H1 (cell line): Measurements from ENCODE around the gene ZSWIM6. TPM values are rescaled to one million over a fixed set of nuclear protein-coding genes. Genes with fewer than 3 reads are reported as not detected.

Experiments used
- CTCF ChIA-PET: fragments of 300-600 bp; sonication (Branson Sonifier 250); formaldehyde crosslinking; loops from one replicate; lab custom pipeline; 2021; ENCODE audit not compliant: partially characterized antibody; lab: Charles Lee
- POLR2A ChIA-PET: fragments of 300-600 bp; sonication (Branson Sonifier 250); formaldehyde crosslinking; loops from one replicate; lab custom pipeline; 2021; ENCODE audit warnings: inconsistent platforms; ENCODE audit not compliant: partially characterized antibody; lab: Charles Lee
- DNase-seq, 2 experiments: peaks; one replicate each; pipeline versions ENCODE4 v3.0.0 to v3.0.0-alpha.2; 2010 to 2022; ENCODE audit warnings: low spot score in 2 of 2, low read depth in 1 of 2, mixed read lengths in 1 of 2
- FAIRE-seq: peaks from 2 replicates; lab custom pipeline; 2011; peaks lifted over from hg19 to GRCh38; lab: Jason Lieb, UNC
- H2AFZ ChIP-seq: 2 replicates; pipeline ENCODE4 v1.8.1; 2012; ENCODE audit warnings: low read length, inconsistent platforms
- H2AK5ac ChIP-seq: 2 replicates; pipeline ENCODE4 v1.6.1; 2013; ENCODE audit warnings: low read depth, low read length
- H2BK120ac ChIP-seq: replicated peaks from 2 replicates; pipeline ENCODE3; 2013; ENCODE audit warnings: low read depth, low read length, inconsistent platforms
- H2BK12ac ChIP-seq: 2 replicates; pipeline ENCODE4 v1.6.1; 2013; ENCODE audit warnings: low read depth, low read length
- H2BK15ac ChIP-seq: 2 replicates; pipeline ENCODE4 v1.6.1; 2013; ENCODE audit warnings: low read length
- H2BK20ac ChIP-seq: 2 replicates; pipeline ENCODE4 v1.6.1; 2013; ENCODE audit warnings: low read length
- H2BK5ac ChIP-seq: 2 replicates; pipeline ENCODE4 v1.6.1; 2013; ENCODE audit warnings: low read depth, low read length
- H3K14ac ChIP-seq: 2 replicates; pipeline ENCODE4 v1.6.1; 2013; ENCODE audit warnings: inconsistent platforms; ENCODE audit not compliant: insufficient read length
- H3K18ac ChIP-seq: 2 replicates; pipeline ENCODE4 v1.6.1; 2013; ENCODE audit warnings: low read length; ENCODE audit errors: extremely low read depth
- H3K23ac ChIP-seq: 2 replicates; pipeline ENCODE4 v1.6.1; 2013; ENCODE audit warnings: inconsistent platforms; ENCODE audit not compliant: insufficient read length
- H3K23me2 ChIP-seq: 2 replicates; pipeline ENCODE4 v1.6.1; 2013; ENCODE audit warnings: low read depth, low read length
- H3K27ac ChIP-seq: 2 replicates; pipeline ENCODE4 v1.6.1; 2011; ENCODE audit warnings: low read depth, low read length, inconsistent platforms
- H3K27me3 ChIP-seq, 4 experiments: replicated peaks in 1 of 4; 1 replicate in 1 of 4; 2 replicates in 3 of 4; pipeline versions ENCODE4 v1.6.1 to v1.8.1; 2011 to 2013; ENCODE audit warnings: low read length in 3 of 4, mild to moderate bottlenecking in 3 of 4, inconsistent platforms in 2 of 4, mixed read lengths in 2 of 4, moderate library complexity in 1 of 4; ENCODE audit not compliant: control insufficient read depth in 3 of 4, insufficient read depth in 3 of 4; ENCODE audit errors: extremely low read depth in 1 of 4
- H3K36me3 ChIP-seq, 4 experiments: 2 replicates each; pipeline versions ENCODE4 v1.6.1 to v1.8.1; 2011 to 2013; ENCODE audit warnings: mild to moderate bottlenecking in 4 of 4, low read length in 3 of 4, moderate library complexity in 2 of 4, control low read depth in 1 of 4, inconsistent platforms in 1 of 4; ENCODE audit not compliant: insufficient read depth in 4 of 4, control insufficient read depth in 2 of 4
- H3K4ac ChIP-seq: replicated peaks from 2 replicates; pipeline ENCODE3; 2013; ENCODE audit warnings: low read length, low read depth, mixed read lengths, inconsistent platforms; ENCODE audit not compliant: insufficient read length
- H3K4me1 ChIP-seq, 4 experiments: replicated peaks in 1 of 4; 1 replicate in 1 of 4; 2 replicates in 3 of 4; pipeline versions ENCODE4 v1.6.1 to v1.8.1; 2011 to 2013; ENCODE audit warnings: low read length in 3 of 4, inconsistent platforms in 2 of 4, mixed read lengths in 1 of 4; ENCODE audit not compliant: insufficient read depth in 4 of 4, control insufficient read depth in 3 of 4
- H3K4me2 ChIP-seq, 2 experiments: 2 replicates each; pipeline versions ENCODE4 v1.6.1 to v1.8.1; 2011 to 2013; ENCODE audit warnings: low read depth in 2 of 2, low read length in 2 of 2, control low read depth in 1 of 2, inconsistent platforms in 1 of 2, mild to moderate bottlenecking in 1 of 2; ENCODE audit not compliant: insufficient read depth in 1 of 2
- H3K4me3 ChIP-seq, 4 experiments: fragments of 200-600, 300-600 bp in 1 of 4; sonication (generic), shearing (Covaris generic), sonication (Bioruptor Twin) in 1 of 4; 2 replicates each; pipeline versions ENCODE4 v1.5.1 to v1.8.1; 2011 to 2016; ENCODE audit warnings: low read length in 4 of 4, low read depth in 3 of 4, control low read depth in 2 of 4, inconsistent platforms in 2 of 4, mild to moderate bottlenecking in 2 of 4, mixed read lengths in 1 of 4, moderate library complexity in 1 of 4; ENCODE audit not compliant: insufficient read depth in 2 of 4; ENCODE audit errors: extremely low read depth in 1 of 4
- H3K56ac ChIP-seq: replicated peaks from 2 replicates; pipeline ENCODE3; 2013; ENCODE audit warnings: low read depth, mild to moderate bottlenecking, mixed read lengths, low read length, inconsistent platforms; ENCODE audit not compliant: insufficient read length
- H3K79me1 ChIP-seq: 2 replicates; pipeline ENCODE4 v1.6.1; 2013; ENCODE audit warnings: low read depth, low read length, control low read depth
- H3K79me2 ChIP-seq, 2 experiments: 2 replicates each; pipeline versions ENCODE4 v1.6.1 to v1.8.1; 2012 to 2013; ENCODE audit warnings: low read length in 2 of 2, mild to moderate bottlenecking in 2 of 2, inconsistent platforms in 1 of 2; ENCODE audit not compliant: insufficient read depth in 2 of 2, control insufficient read depth in 1 of 2
- H3K9ac ChIP-seq, 4 experiments: replicated peaks in 1 of 4; 1 replicate in 1 of 4; 2 replicates in 3 of 4; pipeline versions ENCODE4 v1.6.1 to v1.8.1; 2011 to 2013; ENCODE audit warnings: low read depth in 3 of 4, low read length in 3 of 4, control low read depth in 2 of 4, mild to moderate bottlenecking in 2 of 4, moderate library complexity in 2 of 4, inconsistent platforms in 1 of 4; ENCODE audit errors: extremely low read depth in 1 of 4
- H3K9me3 ChIP-seq, 2 experiments: 2 replicates each; pipeline versions ENCODE4 v1.6.1 to v1.8.1; 2012 to 2013; ENCODE audit warnings: mild to moderate bottlenecking in 2 of 2, moderate library complexity in 2 of 2, control low read depth in 1 of 2, inconsistent platforms in 1 of 2, low read depth in 1 of 2, low read length in 1 of 2, mixed read lengths in 1 of 2; ENCODE audit not compliant: insufficient read depth in 2 of 2
- H4K20me1 ChIP-seq, 2 experiments: replicated peaks in 1 of 2; 2 replicates each; pipeline versions ENCODE3 to v1.8.1; 2011 to 2013; ENCODE audit warnings: inconsistent platforms in 2 of 2, low read length in 2 of 2, mild to moderate bottlenecking in 1 of 2; ENCODE audit not compliant: insufficient read depth in 2 of 2, control insufficient read depth in 1 of 2
- H4K5ac ChIP-seq: 2 replicates; pipeline ENCODE4 v1.6.1; 2013; ENCODE audit warnings: low read length, low read depth, mixed read lengths, inconsistent platforms; ENCODE audit not compliant: insufficient read length
- H4K8ac ChIP-seq: 2 replicates; pipeline ENCODE4 v1.8.0; 2013; ENCODE audit warnings: mild to moderate bottlenecking, moderate library complexity, low read length, inconsistent platforms; ENCODE audit not compliant: insufficient read depth; ENCODE audit errors: extremely low read depth
- H4K91ac ChIP-seq: replicated peaks from 2 replicates; pipeline ENCODE3; 2013; ENCODE audit warnings: low read length, mixed read lengths, inconsistent platforms; ENCODE audit not compliant: insufficient read length
- ASH2L ChIP-seq: fragments of 200-600, 300-600 bp; sonication (generic); IDR thresholded peaks from one replicate; pipeline ENCODE4 v1.7.1; 2017; ENCODE audit warnings: low read length
- BRCA1 ChIP-seq: IDR thresholded peaks from 2 replicates; pipeline ENCODE4 v1.6.1; 2012; ENCODE audit warnings: low read depth, low read length, improper control_type of control experiment
- MAFK ChIP-seq: IDR thresholded peaks from 2 replicates; pipeline ENCODE4 v1.6.1; 2012; ENCODE audit warnings: low read depth, mild to moderate bottlenecking, improper control_type of control experiment, low read length
- NANOG ChIP-seq: IDR thresholded peaks from 2 replicates; pipeline ENCODE4 v1.6.1; 2011; ENCODE audit warnings: low read length, low read depth, mild to moderate bottlenecking, inconsistent platforms; ENCODE audit not compliant: insufficient read depth, poor library complexity, severe bottlenecking
- RBBP5 ChIP-seq: IDR thresholded peaks from 2 replicates; pipeline ENCODE4 v1.7.1; 2012; ENCODE audit warnings: low read depth, mild to moderate bottlenecking, inconsistent platforms, low read length, moderate library complexity, borderline replicate concordance
- WGBS, 2 experiments: shearing (Covaris generic) in 1 of 2; methylation state at CpG; one replicate each; pipeline versions ENCODE4 v1.1.6 to v1.1.7; 2013 to 2015; ENCODE audit warnings: low lambda C conversion rate in 2 of 2, mixed read lengths in 2 of 2, inconsistent platforms in 1 of 2, low coverage in 1 of 2, missing lambda C conversion rate in 1 of 2; ENCODE audit not compliant: insufficient replicate concordance in 2 of 2, insufficient coverage in 1 of 2, insufficient read length in 1 of 2; ENCODE audit errors: extremely low coverage in 1 of 2, missing lambda C conversion rate in 1 of 2; 5-methylcytosine and 5-hydroxymethylcytosine counted together
- polyA plus RNA-seq, 7 experiments: library from polyadenylated mRNA; depleted of rRNA in 3 of 7; stranded (reverse) in 5 of 7; unstranded in 2 of 7; fragments of >200 nt in 5 of 7; fragments of 200-250 nt in 2 of 7; gene quantifications; 1 replicate in 5 of 7; 2 replicates in 1 of 7; 4 replicates in 1 of 7; pipeline versions ENCODE4 v1.2.1 to v1.2.3, GENCODE V29; 2011 to 2013; ENCODE audit warnings: missing spikeins in 2 of 7, mixed read lengths in 2 of 7
- total RNA-seq: library from RNA; stranded (reverse); fragmentation: NEBNext Ultra II Directional; extraction: Animal tissue kit (Norgen Biotek cat#: 25700); gene quantifications from 2 replicates; pipeline ENCODE4 v1.2.1, GENCODE V29; 2021
- TF ChIP-seq, protein P1 (sequence below): IDR thresholded peaks from 2 replicates; pipeline ENCODE4 v1.6.1; 2011; ENCODE audit warnings: low read depth, mild to moderate bottlenecking, low read length; ENCODE audit not compliant: insufficient read depth

Gene ZSWIM6
- total and polyA plus RNA-seq, 2 of the 8 experiments (the other 6 are each of a cell fraction or from before 2014, with no cell fraction given), result 7.9 to 12.4 TPM

DNA sequence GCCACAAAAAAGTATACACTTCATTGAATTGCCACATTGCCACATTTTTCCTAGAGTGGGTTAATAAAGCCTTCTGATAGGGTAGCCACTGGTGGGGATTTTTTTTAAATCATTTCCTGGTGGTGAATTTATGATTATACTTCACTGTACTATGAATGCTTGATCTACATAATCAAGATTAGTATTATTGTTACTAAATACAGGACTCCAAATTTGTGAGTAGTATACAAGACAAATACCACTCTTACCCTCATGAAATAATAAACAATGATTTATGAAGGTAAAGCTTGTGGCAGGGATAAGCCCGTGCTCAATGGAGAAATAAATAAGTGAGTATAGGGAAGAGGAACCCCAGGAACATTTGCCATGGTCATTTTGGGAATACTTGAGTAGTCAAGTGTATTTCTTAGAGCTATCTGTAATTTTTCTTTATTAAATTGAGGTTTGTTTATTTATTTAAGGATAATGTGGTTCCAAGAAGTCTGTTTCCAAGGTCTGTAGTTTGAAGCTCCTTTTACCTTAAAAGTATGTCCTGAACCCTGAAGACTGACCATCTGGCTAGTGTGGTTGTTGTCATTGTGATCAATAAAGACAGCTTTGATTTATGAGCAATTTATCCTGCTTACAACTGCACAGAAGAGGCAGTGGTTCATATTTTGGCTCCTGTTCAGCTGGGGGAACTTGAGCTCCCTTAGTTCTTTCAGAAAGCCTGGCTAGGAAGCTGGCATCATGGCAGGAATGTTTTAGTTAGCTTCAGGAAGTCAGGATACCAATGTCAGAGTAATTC is 118.6 kb downstream of the ZSWIM6 start:
- Histone ChIP-seq H3K36me3 (no peaks in the 10 kb centered on the region; a peak in 1 of 8 replicates), H3K56ac (no peak overlapping the region), H2BK15ac (no peak overlapping the region), H3K18ac (no peak overlapping the region), H4K91ac (no peak overlapping the region), H3K9me3 (no peaks in the 10 kb centered on the region; a peak in 1 of 4 replicates), H4K8ac (no peak overlapping the region), H3K27ac (no peak overlapping the region), H2AFZ (no peak overlapping the region), H3K79me1 (peaks cover 2% of the 10 kb centered on the region; the same call in 1 of the 2 replicates), H3K4ac (no peak overlapping the region), H3K27me3 (peaks cover 0 to 1% (median 0%) of the 10 kb centered on the region in 4 experiments; a peak in 1 of 7 replicates), H4K5ac (no peak overlapping the region), H2BK20ac (no peak overlapping the region), H3K4me1 (peaks cover 0 to 10% (median 1%) of the 10 kb centered on the region in 4 experiments; a peak in 1 of 7 replicates), H3K79me2 (peaks cover 0 to 13% of the 10 kb centered on the region in 2 experiments; a peak in 2 of 4 replicates), H2BK5ac (no peak overlapping the region)
- 94% methylated on average over 1 of the region's 1 CpG; no CpG with 5 or more reads in 1 of the 2 experiments for WGBS, 2 experiments
- FAIRE-seq, result no peak
- CTCF ChIA-PET, result interaction anchor here (0.6 to 1.1 kb wide), 2 partner anchors 87 to 569 kb away, joined by 3 read pairs; no protein-coding TSS in a partner anchor
- TF ChIP-seq RBBP5, result no peak
- no peak for TF ChIP-seq ASH2L
- TF ChIP-seq, protein P1, sequence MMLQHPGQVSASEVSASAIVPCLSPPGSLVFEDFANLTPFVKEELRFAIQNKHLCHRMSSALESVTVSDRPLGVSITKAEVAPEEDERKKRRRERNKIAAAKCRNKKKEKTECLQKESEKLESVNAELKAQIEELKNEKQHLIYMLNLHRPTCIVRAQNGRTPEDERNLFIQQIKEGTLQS, result no peak
- TF ChIP-seq NANOG, result no peak
- no peak for TF ChIP-seq BRCA1
- TF ChIP-seq MAFK, result no peak
- TF ChIP-seq, all 59 proteins: peak for 0
- POLR2A ChIA-PET, result no interaction called here
- Histone ChIP-seq H4K20me1 (no peaks in the 10 kb centered on the region), H3K9ac (no peak overlapping the region), H3K4me3 (no peak overlapping the region), H3K23ac (no peak overlapping the region), H3K14ac (no peak overlapping the region), H3K4me2 (no peak overlapping the region), H2BK120ac (no peak overlapping the region), H3K23me2 (no peaks in the 10 kb centered on the region), H2BK12ac (no peak overlapping the region), H2AK5ac (no peak overlapping the region)
- DNase-seq, result no peak
